ENCODE data around the gene GPR35. TPM values are rescaled to one million over a fixed set of nuclear protein-coding genes. Genes with fewer than 3 reads are reported as not detected.

GPR35 gene
- total and polyA plus RNA-seq, 10 of the 15 experiments (the other 5 are each of a cell fraction or from before 2014, with no cell fraction given): 0.14 to 1.6 (median 0.75) TPM; not detected in 3

- POLR2A ChIA-PET: no interaction called here
- no peak overlapping the region for H2AFZ ChIP-seq (ENCODE audit: control insufficient read depth, low read depth, low read length)
- RAD21 ChIA-PET (ENCODE audit: unreplicated experiment): no interaction called here
- intact Hi-C loops (cut with micrococcal nuclease; ENCODE audit: unreplicated experiment) (no loop called here), in situ Hi-C loops (cut with MboI) (no loop called here)
- H3K4me3 ChIP-seq: no peak overlapping the region
- SMC1A ChIA-PET (ENCODE audit: uncharacterized antibody, unreplicated experiment): no interaction called here
- no peaks in the 10 kb centered on the region; the same call in 1 of the 2 replicates for H3K4me1 ChIP-seq (ENCODE audit: control insufficient read depth, insufficient read depth, low read length)
- DNase-seq (ENCODE audit: low read depth, low spot score) (no peak), FAIRE-seq (no peak), ATAC-seq (no peak)
- H3K9me3 ChIP-seq (replicated peaks; ENCODE audit: control insufficient read depth, insufficient read depth, low read length): no peaks in the 10 kb centered on the region
- no peak overlapping the region for H3K27ac ChIP-seq (ENCODE audit: control insufficient read depth, insufficient read depth)
- BruUV-seq (replicated peaks): no TSS peak
- no peaks in the 10 kb centered on the region for H3K79me2 ChIP-seq (ENCODE audit: control insufficient read depth, insufficient read depth, low read length)
- H3K36me3 ChIP-seq (ENCODE audit: control insufficient read depth in 2 of 2, insufficient read depth in 2 of 2, low read length in 1 of 2): peaks cover 0 to 22% of the 10 kb centered on the region in 2 experiments; a peak in 3 of 4 replicates
- H3K27me3 ChIP-seq (replicated peaks in 1 of 2; ENCODE audit: control insufficient read depth in 2 of 2, insufficient read depth in 2 of 2, low read length in 1 of 2): no peaks in the 10 kb centered on the region
- CTCF ChIA-PET: no interaction called here
- H3K4me2 ChIP-seq (ENCODE audit: control insufficient read depth, insufficient read depth): no peak overlapping the region
- WGBS (ENCODE audit: insufficient coverage, insufficient replicate concordance, low lambda C conversion rate, missing lambda C conversion rate): 99% methylated on average over 17 of the region's 17 CpGs
- TF ChIP-seq SUZ12 (IDR thresholded peaks at IDR 0.05; ENCODE audit: unreplicated experiment) (no peak), ZBTB33 (IDR thresholded peaks at IDR 0.05) (no peak), ZNF384 (IDR thresholded peaks at IDR 0.05; ENCODE audit: borderline replicate concordance, low read depth, low read length) (no peak), TCF3 (IDR thresholded peaks at IDR 0.05; ENCODE audit: borderline replicate concordance, insufficient read depth, low read depth, low read length) (no peak), FOXK2 (IDR thresholded peaks at IDR 0.05) (no peak), ELK1 (IDR thresholded peaks at IDR 0.05; ENCODE audit: low read depth, low read length) (no peak), NFXL1 (IDR thresholded peaks at IDR 0.05; ENCODE audit: borderline replicate concordance) (no peak), SIN3A (IDR thresholded peaks at IDR 0.05; ENCODE audit: low read depth, low read length) (no peak), SMARCA5 (IDR thresholded peaks at IDR 0.05) (no peak), GATAD2B (conservative IDR thresholded peaks at IDR 0.05; ENCODE audit: low read depth) (no peak), RFX5 (IDR thresholded peaks at IDR 0.05; ENCODE audit: low read depth, low read length) (no peak), TAF1 (IDR thresholded peaks at IDR 0.05; ENCODE audit: borderline replicate concordance, low read depth, low read length) (no peak), HSF1 (IDR thresholded peaks at IDR 0.05; ENCODE audit: low read depth, low read length) (no peak), EP300 (IDR thresholded peaks at IDR 0.05; ENCODE audit: borderline replicate concordance in 1 of 2, control insufficient read depth in 1 of 2, low read depth in 2 of 2, low read length in 2 of 2) (no peak)
- TF ChIP-seq, protein P1, sequence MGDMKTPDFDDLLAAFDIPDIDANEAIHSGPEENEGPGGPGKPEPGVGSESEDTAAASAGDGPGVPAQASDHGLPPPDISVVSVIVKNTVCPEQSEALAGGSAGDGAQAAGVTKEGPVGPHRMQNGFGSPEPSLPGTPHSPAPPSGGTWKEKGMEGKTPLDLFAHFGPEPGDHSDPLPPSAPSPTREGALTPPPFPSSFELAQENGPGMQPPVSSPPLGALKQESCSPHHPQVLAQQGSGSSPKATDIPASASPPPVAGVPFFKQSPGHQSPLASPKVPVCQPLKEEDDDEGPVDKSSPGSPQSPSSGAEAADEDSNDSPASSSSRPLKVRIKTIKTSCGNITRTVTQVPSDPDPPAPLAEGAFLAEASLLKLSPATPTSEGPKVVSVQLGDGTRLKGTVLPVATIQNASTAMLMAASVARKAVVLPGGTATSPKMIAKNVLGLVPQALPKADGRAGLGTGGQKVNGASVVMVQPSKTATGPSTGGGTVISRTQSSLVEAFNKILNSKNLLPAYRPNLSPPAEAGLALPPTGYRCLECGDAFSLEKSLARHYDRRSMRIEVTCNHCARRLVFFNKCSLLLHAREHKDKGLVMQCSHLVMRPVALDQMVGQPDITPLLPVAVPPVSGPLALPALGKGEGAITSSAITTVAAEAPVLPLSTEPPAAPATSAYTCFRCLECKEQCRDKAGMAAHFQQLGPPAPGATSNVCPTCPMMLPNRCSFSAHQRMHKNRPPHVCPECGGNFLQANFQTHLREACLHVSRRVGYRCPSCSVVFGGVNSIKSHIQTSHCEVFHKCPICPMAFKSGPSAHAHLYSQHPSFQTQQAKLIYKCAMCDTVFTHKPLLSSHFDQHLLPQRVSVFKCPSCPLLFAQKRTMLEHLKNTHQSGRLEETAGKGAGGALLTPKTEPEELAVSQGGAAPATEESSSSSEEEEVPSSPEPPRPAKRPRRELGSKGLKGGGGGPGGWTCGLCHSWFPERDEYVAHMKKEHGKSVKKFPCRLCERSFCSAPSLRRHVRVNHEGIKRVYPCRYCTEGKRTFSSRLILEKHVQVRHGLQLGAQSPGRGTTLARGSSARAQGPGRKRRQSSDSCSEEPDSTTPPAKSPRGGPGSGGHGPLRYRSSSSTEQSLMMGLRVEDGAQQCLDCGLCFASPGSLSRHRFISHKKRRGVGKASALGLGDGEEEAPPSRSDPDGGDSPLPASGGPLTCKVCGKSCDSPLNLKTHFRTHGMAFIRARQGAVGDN (IDR thresholded peaks at IDR 0.05): no peak
- H4K20me1 ChIP-seq (ENCODE audit: control insufficient read depth, insufficient read depth): no peaks in the 10 kb centered on the region
- no peak overlapping the region for H3K9ac ChIP-seq (ENCODE audit: control insufficient read depth, insufficient read depth, low read length)
Measured at GRCh38 chr2:240598311-240598911, 26.9 kb upstream of the GPR35 start.

Measured in GM12878 (cell line).